A673 (cell line): ENCODE results near the gene UAP1L1. TPM values are rescaled to one million over a fixed set of nuclear protein-coding genes. Genes with fewer than 3 reads are reported as not detected.

ENCODE experiments used
- BruUV-seq: library from RNA; stranded (reverse); fragments of 400-500 nt; replicated peaks from 2 replicates; lab custom pipeline; 2021; lab: Mats Ljungman, UMichigan
- CTCF ChIA-PET: fragments of 300-600 bp; sonication (Branson Sonifier 250); formaldehyde crosslinking; loops from one replicate; lab custom pipeline; 2022; ENCODE audit warnings: antibody characterized with exemption; lab: Charles Lee
- POLR2A ChIA-PET: fragments of 300-600 bp; sonication (Branson Sonifier 250); formaldehyde crosslinking; loops from one replicate; lab custom pipeline; 2022; ENCODE audit warnings: antibody characterized with exemption; ENCODE audit not compliant: low non-redundant PET; lab: Charles Lee
- DNase-seq: peaks from one replicate; pipeline ENCODE4 v3.0.0-alpha.2; 2015; ENCODE audit warnings: low spot score
- H3K27ac ChIP-seq: fragments of 200-600 bp; sonication (generic); 2 replicates; pipeline ENCODE4 v1.5.1; 2016; ENCODE audit warnings: mixed run types, low read depth, mild to moderate bottlenecking, mixed read lengths, antibody characterized with exemption, low read length; ENCODE audit not compliant: poor library complexity, severe bottlenecking
- H3K27me3 ChIP-seq: fragments of 200-600 bp; sonication (generic); replicated peaks from 2 replicates; pipeline ENCODE4 v1.6.1; 2017; ENCODE audit warnings: mixed run types, low read depth, mild to moderate bottlenecking, mixed read lengths, antibody characterized with exemption, low read length; ENCODE audit not compliant: insufficient read depth, poor library complexity
- H3K36me3 ChIP-seq: fragments of 200-600 bp; sonication (generic); 2 replicates; pipeline ENCODE4 v1.6.1; 2016; ENCODE audit warnings: mixed run types, mild to moderate bottlenecking, mixed read lengths, antibody characterized with exemption, low read length; ENCODE audit not compliant: insufficient read depth, poor library complexity, severe bottlenecking
- H3K4me1 ChIP-seq: fragments of 200-600 bp; sonication (generic); 2 replicates; pipeline ENCODE4 v1.6.1; 2017; ENCODE audit warnings: mixed run types, mild to moderate bottlenecking, mixed read lengths, antibody characterized with exemption, low read length; ENCODE audit not compliant: insufficient read depth, poor library complexity, severe bottlenecking
- H3K4me3 ChIP-seq: fragments of 200-600 bp; sonication (generic); 2 replicates; pipeline ENCODE4 v1.5.1; 2016; ENCODE audit warnings: low read depth, mixed run types, mild to moderate bottlenecking, mixed read lengths, low read length; ENCODE audit not compliant: poor library complexity, severe bottlenecking
- H3K9me3 ChIP-seq: fragments of 200-600 bp; sonication (generic); 2 replicates; pipeline ENCODE4 v1.6.1; 2016; ENCODE audit warnings: mixed run types, low read depth, mild to moderate bottlenecking, mixed read lengths, antibody characterized with exemption, low read length; ENCODE audit not compliant: poor library complexity, severe bottlenecking
- CTCF ChIP-seq: fragments of 300-800, 200-600 bp; sonication (generic); conservative IDR thresholded peaks from 2 replicates; pipeline ENCODE4 v1.5.1; 2017; ENCODE audit warnings: low read depth, mild to moderate bottlenecking, antibody characterized with exemption, low read length, moderate library complexity, mixed read lengths
- EZH2 ChIP-seq: fragments of 200-600 bp; sonication (generic); IDR thresholded peaks from 2 replicates; pipeline ENCODE4 v1.6.1; 2017; ENCODE audit warnings: borderline replicate concordance, low read depth, mild to moderate bottlenecking, mixed read lengths, antibody characterized with exemption, low read length; ENCODE audit not compliant: poor library complexity, severe bottlenecking
- intact Hi-C: fragments of 100-400 bp; cut with micrococcal nuclease; formaldehyde crosslinking; loops from one replicate; pipeline ENCODE4 v1.10.0; 2022; ENCODE audit not compliant: unreplicated experiment
- total RNA-seq: library from RNA; stranded (reverse); gene quantifications from 2 replicates; pipeline ENCODE4 v1.2.3, GENCODE V29; 2021

The UAP1L1 gene
- total RNA-seq, 1 experiment from 2014 or later = 11.2 TPM

- Histone ChIP-seq H3K4me1 (peaks cover 7% of the 10 kb centered on the region), H3K9me3 (no peaks in the 10 kb centered on the region), H3K36me3 (peaks cover 36% of the 10 kb centered on the region), H3K27me3 (no peaks in the 10 kb centered on the region), H3K4me3 (no peak overlapping the region), H3K27ac (no peak overlapping the region)
- BruUV-seq = no TSS peak
- no peak for DNase-seq
- ChIA-PET POLR2A (no interaction called here), CTCF (no interaction called here)
- intact Hi-C loops = no loop called here
- TF ChIP-seq CTCF = no peak
- TF ChIP-seq EZH2 = no peak
Observed at GRCh38 chr9:137110911-137111787, 33.8 kb downstream of the UAP1L1 start.

GRCh38 chr9:137111788-137112563, 34.7 kb downstream of the UAP1L1 start:
- Histone ChIP-seq H3K4me3 (no peak overlapping the region), H3K9me3 (no peaks in the 10 kb centered on the region), H3K4me1 (peaks cover 7% of the 10 kb centered on the region), H3K27me3 (no peaks in the 10 kb centered on the region), H3K27ac (no peak overlapping the region), H3K36me3 (peaks cover 35% of the 10 kb centered on the region)
- TF ChIP-seq EZH2 (no peak), CTCF (no peak)
- intact Hi-C loops = no loop called here
- ChIA-PET POLR2A (no interaction called here), CTCF (no interaction called here)
- BruUV-seq = no TSS peak
- DNase-seq = no peak

- H3K4me1 ChIP-seq = peaks cover 7% of the 10 kb centered on the region
- no peaks in the 10 kb centered on the region for H3K9me3 ChIP-seq
- ChIA-PET CTCF (no interaction called here), POLR2A (no interaction called here)
- no peaks in the 10 kb centered on the region for H3K27me3 ChIP-seq
- no peak overlapping the region for H3K27ac ChIP-seq
- peaks cover 27% of the 10 kb centered on the region for H3K36me3 ChIP-seq
- no peak for DNase-seq
- no peak for TF ChIP-seq CTCF
- no peak for TF ChIP-seq EZH2
- intact Hi-C loops = no loop called here
- H3K4me3 ChIP-seq = no peak overlapping the region
- TSS peak; percentile 40 for BruUV-seq
Observed at GRCh38 chr9:137112564-137113384, 35.5 kb downstream of the UAP1L1 start.
